HL-60 (cell line): ENCODE results near the gene MYCBP2.

Source experiments
- CTCF ChIP-seq: IDR thresholded peaks from one replicate; pipeline ENCODE4 v1.5.1; 2011; ENCODE audit warnings: low read length, control low read depth, inconsistent platforms; ENCODE audit not compliant: insufficient read depth
- GABPA ChIP-seq: IDR thresholded peaks from 2 replicates; pipeline ENCODE4 v1.6.1; 2012; ENCODE audit warnings: low read depth
- POLR2AphosphoS5 ChIP-seq: IDR thresholded peaks from 2 replicates; pipeline ENCODE4 v1.6.1; 2012; ENCODE audit warnings: low read depth
- REST ChIP-seq: IDR thresholded peaks from 2 replicates; pipeline ENCODE4 v1.6.1; 2012; ENCODE audit warnings: low read depth; ENCODE audit not compliant: insufficient replicate concordance

GRCh38 chr13:77306458-77306857 is 20.4 kb downstream of the MYCBP2 start:
- TF ChIP-seq CTCF (no peak), POLR2AphosphoS5 (no peak), REST (no peak), GABPA (no peak)
